Transverse colon (tissue), 4 donors: Measurements from ENCODE around the gene PARP3.

Experiments used
- POLR2A ChIP-seq: fragments of 450-650 bp; IDR thresholded peaks from one replicate; pipeline ENCODE4 v1.6.1; 2016; ENCODE audit warnings: antibody characterized with exemption, mild to moderate bottlenecking, moderate library complexity
- POLR2AphosphoS5 ChIP-seq, 3 donors: sonication (generic); formaldehyde crosslinking; IDR thresholded peaks; one replicate each; pipeline ENCODE4 v1.6.1; 2016; ENCODE audit warnings: antibody characterized with exemption in 3 of 3
- TF ChIP-seq, protein P1 (sequence below), 5 experiments: fragments of 200-600 bp in 3 of 5; fragments of 450-650 bp in 2 of 5; sonication (generic) in 3 of 5; IDR thresholded peaks; 1 replicate in 2 of 5; 2 replicates in 3 of 5; pipeline ENCODE4 v1.5.1; 2016 to 2017; ENCODE audit warnings: antibody characterized with exemption in 5 of 5, inconsistent platforms in 3 of 5, mild to moderate bottlenecking in 2 of 5, moderate library complexity in 1 of 5

GRCh38 chr3:51974963-51975851 is 33.0 kb downstream of the PARP3 start, which contains the start of gene ABHD14A:
- TF ChIP-seq, protein P1, sequence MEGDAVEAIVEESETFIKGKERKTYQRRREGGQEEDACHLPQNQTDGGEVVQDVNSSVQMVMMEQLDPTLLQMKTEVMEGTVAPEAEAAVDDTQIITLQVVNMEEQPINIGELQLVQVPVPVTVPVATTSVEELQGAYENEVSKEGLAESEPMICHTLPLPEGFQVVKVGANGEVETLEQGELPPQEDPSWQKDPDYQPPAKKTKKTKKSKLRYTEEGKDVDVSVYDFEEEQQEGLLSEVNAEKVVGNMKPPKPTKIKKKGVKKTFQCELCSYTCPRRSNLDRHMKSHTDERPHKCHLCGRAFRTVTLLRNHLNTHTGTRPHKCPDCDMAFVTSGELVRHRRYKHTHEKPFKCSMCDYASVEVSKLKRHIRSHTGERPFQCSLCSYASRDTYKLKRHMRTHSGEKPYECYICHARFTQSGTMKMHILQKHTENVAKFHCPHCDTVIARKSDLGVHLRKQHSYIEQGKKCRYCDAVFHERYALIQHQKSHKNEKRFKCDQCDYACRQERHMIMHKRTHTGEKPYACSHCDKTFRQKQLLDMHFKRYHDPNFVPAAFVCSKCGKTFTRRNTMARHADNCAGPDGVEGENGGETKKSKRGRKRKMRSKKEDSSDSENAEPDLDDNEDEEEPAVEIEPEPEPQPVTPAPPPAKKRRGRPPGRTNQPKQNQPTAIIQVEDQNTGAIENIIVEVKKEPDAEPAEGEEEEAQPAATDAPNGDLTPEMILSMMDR (IDR thresholded peaks at IDR 0.05): no peak
- peak; percentile 42 to 87 (median 85) for TF ChIP-seq POLR2AphosphoS5 (IDR thresholded peaks at IDR 0.05)
- peak; percentile 85 for TF ChIP-seq POLR2A
